HCT116 (cell line): ENCODE results near the gene CAP1. TPM values are rescaled to one million over a fixed set of nuclear protein-coding genes. Genes with fewer than 3 reads are reported as not detected.

Source experiments
- ATAC-seq: fragments of 200-7000 bp; cut with Tn5 transposase; 2 replicates; pipeline ENCODE4 v1.9.1; 2020; ENCODE audit warnings: mild to moderate bottlenecking, moderate library complexity
- BruUV-seq: library from RNA; stranded (reverse); fragments of 400-500 nt; replicated peaks from 2 replicates; lab custom pipeline; 2021; lab: Mats Ljungman, UMichigan
- CTCF ChIA-PET: fragments of 300-600 bp; sonication (Branson Sonifier 250); formaldehyde crosslinking; loops from one replicate; lab custom pipeline; 2021; ENCODE audit warnings: antibody characterized with exemption; lab: Charles Lee
- POLR2A ChIA-PET: fragments of 300-600, 350-600 bp; sonication (Branson Sonifier 250); formaldehyde crosslinking; loops from one replicate; lab custom pipeline; 2021; ENCODE audit warnings: antibody characterized with exemption; lab: Charles Lee
- RAD21 ChIA-PET, 2 experiments: fragments of 300-600 bp; sonication (Branson Sonifier 250); formaldehyde crosslinking; loops; one replicate each; lab custom pipeline; 2023; ENCODE audit warnings: low total read pairs in 2 of 2; ENCODE audit not compliant: uncharacterized antibody in 2 of 2, unreplicated experiment in 2 of 2, low non-redundant PET in 1 of 2; lab: Charles Lee
- DNase-seq: peaks from one replicate; pipeline ENCODE4 v3.0.0-alpha.2; 2010; ENCODE audit warnings: low read depth, low spot score
- H2AFZ ChIP-seq: fragments of 200-600 bp; shearing (Covaris generic), sonication (generic); 2 replicates; pipeline ENCODE4 v1.6.1; 2017; ENCODE audit warnings: low read depth, mixed run types, mixed read lengths, antibody characterized with exemption, low read length; ENCODE audit not compliant: poor library complexity, severe bottlenecking
- H3K27ac ChIP-seq: 2 replicates; pipeline ENCODE4 v1.5.1; 2012; ENCODE audit warnings: low read depth, low read length
- H3K27me3 ChIP-seq: fragments of 200-600 bp; sonication (generic); 2 replicates; pipeline ENCODE4 v1.6.1; 2016; ENCODE audit warnings: mixed run types, low read length, mixed read lengths; ENCODE audit not compliant: insufficient read depth
- H3K36me3 ChIP-seq, 2 experiments: fragments of 200-500 bp in 1 of 2; fragments of 200-600 bp in 1 of 2; sonication (Bioruptor generic) in 1 of 2; sonication (generic) in 1 of 2; 2 replicates each; pipeline versions ENCODE4 v1.5.1 to v1.6.1; 2014 to 2016; ENCODE audit warnings: low read length in 2 of 2, inconsistent platforms in 1 of 2, mixed read lengths in 1 of 2, mixed run types in 1 of 2; ENCODE audit not compliant: insufficient read depth in 2 of 2, control insufficient read depth in 1 of 2
- H3K4me1 ChIP-seq, 2 experiments: fragments of 200-600 bp in 1 of 2; sonication (generic) in 1 of 2; 2 replicates each; pipeline versions ENCODE4 v1.5.1 to v1.6.1; 2012 to 2017; ENCODE audit warnings: low read length in 2 of 2, inconsistent platforms in 1 of 2, mild to moderate bottlenecking in 1 of 2, mixed read lengths in 1 of 2, mixed run types in 1 of 2, moderate library complexity in 1 of 2; ENCODE audit not compliant: insufficient read depth in 2 of 2, control insufficient read depth in 1 of 2
- H3K4me2 ChIP-seq: fragments of 200-600 bp; sonication (generic); 2 replicates; pipeline ENCODE4 v1.6.1; 2017; ENCODE audit warnings: mixed run types, low read length, mixed read lengths
- H3K4me3 ChIP-seq, 2 experiments: fragments of 200-600 bp in 1 of 2; sonication (generic) in 1 of 2; replicated peaks in 1 of 2; 2 replicates each; pipeline ENCODE4 v1.5.1; 2011 to 2016; ENCODE audit warnings: low read length in 2 of 2, control low read depth in 1 of 2, low read depth in 1 of 2, mild to moderate bottlenecking in 1 of 2, mixed read lengths in 1 of 2, mixed run types in 1 of 2
- H3K79me2 ChIP-seq: fragments of 200-600 bp; sonication (generic); 2 replicates; pipeline ENCODE4 v1.6.1; 2017; ENCODE audit warnings: mild to moderate bottlenecking, mixed run types, low read length, moderate library complexity, mixed read lengths; ENCODE audit not compliant: insufficient read depth
- H3K9ac ChIP-seq: fragments of 200-600 bp; sonication (generic); 2 replicates; pipeline ENCODE4 v1.6.1; 2016; ENCODE audit warnings: low read length, mixed read lengths
- H3K9me2 ChIP-seq: fragments of 200-600 bp; sonication (generic), shearing (Covaris generic); 2 replicates; pipeline ENCODE4 v1.6.1; 2017; ENCODE audit warnings: mixed run types, mild to moderate bottlenecking, moderate library complexity; ENCODE audit not compliant: insufficient read depth
- H3K9me3 ChIP-seq, 2 experiments: fragments of 200-500 bp in 1 of 2; fragments of 200-600 bp in 1 of 2; sonication (Bioruptor generic) in 1 of 2; sonication (generic) in 1 of 2; 2 replicates each; pipeline ENCODE4 v1.6.1; 2014 to 2017; ENCODE audit warnings: low read length in 2 of 2, mixed read lengths in 2 of 2, inconsistent platforms in 1 of 2, low read depth in 1 of 2, mild to moderate bottlenecking in 1 of 2, mixed run types in 1 of 2, moderate library complexity in 1 of 2; ENCODE audit not compliant: control insufficient read depth in 1 of 2, insufficient read depth in 1 of 2
- H4K20me1 ChIP-seq: fragments of 200-600 bp; sonication (generic), shearing (Covaris generic); 2 replicates; pipeline ENCODE4 v1.6.1; 2017; ENCODE audit warnings: mixed run types, mild to moderate bottlenecking, moderate library complexity; ENCODE audit not compliant: insufficient read depth
- CBX3 ChIP-seq: IDR thresholded peaks from 2 replicates; pipeline ENCODE4 v1.6.1; 2012; ENCODE audit warnings: low read depth
- CEBPB ChIP-seq: IDR thresholded peaks from 2 replicates; pipeline ENCODE4 v1.6.1; 2012; ENCODE audit warnings: low read depth
- CTCF ChIP-seq, 3 experiments: fragments of 200-600 bp in 1 of 3; sonication (generic) in 1 of 3; IDR thresholded peaks in 2 of 3; conservative IDR thresholded peaks in 1 of 3; 2 replicates each; pipeline ENCODE4 v1.5.1; 2012 to 2017; ENCODE audit warnings: low read depth in 2 of 3, low read length in 2 of 3, antibody characterized with exemption in 1 of 3, borderline replicate concordance in 1 of 3, control low read depth in 1 of 3, mild to moderate bottlenecking in 1 of 3, mixed read lengths in 1 of 3, mixed run types in 1 of 3, moderate library complexity in 1 of 3; ENCODE audit not compliant: insufficient read depth in 1 of 3
- EGR1 ChIP-seq: IDR thresholded peaks from 2 replicates; pipeline ENCODE4 v1.6.1; 2012; ENCODE audit warnings: low read depth
- EZH2phosphoT487 ChIP-seq: fragments of 200-600 bp; IDR thresholded peaks from 2 replicates; pipeline ENCODE4 v1.6.1; 2018; ENCODE audit warnings: antibody characterized with exemption, borderline replicate concordance
- FOSL1 ChIP-seq: IDR thresholded peaks from 2 replicates; pipeline ENCODE4 v1.6.1; 2012; ENCODE audit warnings: low read depth
- RAD21 ChIP-seq: IDR thresholded peaks from 2 replicates; pipeline ENCODE4 v1.6.1; 2012; ENCODE audit warnings: low read depth, mild to moderate bottlenecking
- REST ChIP-seq: IDR thresholded peaks from 2 replicates; pipeline ENCODE4 v1.6.1; 2012; ENCODE audit warnings: low read depth
- SIN3A ChIP-seq: IDR thresholded peaks from 2 replicates; pipeline ENCODE4 v1.6.1; 2012; ENCODE audit warnings: low read depth
- SP1 ChIP-seq: IDR thresholded peaks from 2 replicates; pipeline ENCODE4 v1.6.1; 2012; ENCODE audit warnings: low read depth
- TCF7L2 ChIP-seq: IDR thresholded peaks from 2 replicates; pipeline ENCODE4 v1.7.0; 2011; ENCODE audit warnings: borderline replicate concordance, inconsistent platforms; ENCODE audit not compliant: insufficient read depth, insufficient read length; ENCODE audit errors: extremely low read depth
- ZBTB33 ChIP-seq: IDR thresholded peaks from 2 replicates; pipeline ENCODE4 v1.6.1; 2011; ENCODE audit warnings: mild to moderate bottlenecking, low read length, moderate library complexity; ENCODE audit not compliant: insufficient replicate concordance; ENCODE audit errors: extremely low read depth
- ZNF274 ChIP-seq: fragments of 200-500 bp; sonication (Bioruptor generic); IDR thresholded peaks from 2 replicates; pipeline ENCODE4 v1.6.1; 2014; ENCODE audit warnings: mild to moderate bottlenecking, low read depth, low read length, inconsistent platforms
- intact Hi-C: fragments of 100-400 bp; cut with micrococcal nuclease; formaldehyde crosslinking; loops from 2 replicates; pipeline ENCODE4 v1.10.0; 2022
- total RNA-seq: library from RNA; stranded (reverse); gene quantifications from one replicate; pipeline ENCODE4 v1.2.1, GENCODE V29; 2021; ENCODE audit not compliant: unreplicated experiment

The CAP1 gene
- total RNA-seq, 1 experiment from 2014 or later, result 274 TPM

GRCh38 chr1:40056519-40057309 lies 16.2 kb downstream of the CAP1 start:
- CTCF ChIA-PET, result no interaction called here
- Histone ChIP-seq H3K9me2 (no peaks in the 10 kb centered on the region), H3K27ac (no peak overlapping the region), H3K27me3 (no peaks in the 10 kb centered on the region), H4K20me1 (0 out of 2 replicates have a peak, but pooled peaks cover 13% of the 10 kb centered on the region), H3K36me3 (peaks cover 20 to 22% of the 10 kb centered on the region in 2 experiments; a peak in 3 of 4 replicates), H3K4me3 (no peak overlapping the region), H3K9me3 (no peaks in the 10 kb centered on the region), H3K4me1 (no peaks in the 10 kb centered on the region), H3K79me2 (peaks cover 85% of the 10 kb centered on the region), H3K4me2 (no peak overlapping the region), H2AFZ (no peak overlapping the region), H3K9ac (no peak overlapping the region)
- no peak for TF ChIP-seq TCF7L2
- TF ChIP-seq SIN3A, result no peak
- TF ChIP-seq FOSL1, result no peak
- TF ChIP-seq RAD21, result no peak
- TF ChIP-seq ZNF274, result no peak
- no peak for TF ChIP-seq CEBPB
- TF ChIP-seq CTCF (IDR thresholded peaks at IDR 0.05 in 2 of 3, conservative IDR thresholded peaks at IDR 0.05 in 1 of 3; ENCODE audit: borderline replicate concordance in 1 of 3, insufficient read depth in 1 of 3, low read depth in 2 of 3, low read length in 2 of 3), result no peak
- TF ChIP-seq EZH2phosphoT487, result no peak
- no peak for TF ChIP-seq CBX3
- no peak for TF ChIP-seq EGR1
- TF ChIP-seq REST, result no peak
- TF ChIP-seq SP1, result no peak
- no peak for TF ChIP-seq ZBTB33
- no peak for ATAC-seq
- RAD21 ChIA-PET, result no interaction called here
- intact Hi-C loops, result no loop called here
- DNase-seq, result no peak
- POLR2A ChIA-PET, result interaction anchor here (1.7 kb wide), 1 partner anchor 17 kb away, joined by 4 read pairs; the partner anchor contains the start of gene CAP1
- BruUV-seq, result no TSS peak
